ENCODE data around the gene CAV2.

GRCh38 chr7:116527521-116527920 lies 28.0 kb downstream of the CAV2 start:
- TF ChIP-seq CTCF (IDR thresholded peaks at IDR 0.05; ENCODE audit: insufficient read depth, low read depth, low read length) (no peak), EZH2 (IDR thresholded peaks at IDR 0.05; ENCODE audit: insufficient read depth, low read length) (no peak)

Measured in astrocyte (in vitro differentiated cells and primary cell).